Right lobe of liver (tissue), 6 donors: ENCODE measurements around the gene GTPBP1. TPM values are rescaled to one million over a fixed set of nuclear protein-coding genes. Genes with fewer than 3 reads are reported as not detected.

Source experiments
- ATAC-seq, 4 donors: fragments of 200-7000 bp; cut with Tn5 transposase; one replicate each; pipeline ENCODE4 v1.9.1; 2020; ENCODE audit warnings: mild to moderate bottlenecking in 4 of 4, moderate library complexity in 4 of 4
- DNase-seq, 3 donors: peaks; one replicate each; pipeline ENCODE4 v3.0.0-alpha.2; 2020
- H3K27ac ChIP-seq, 3 donors: fragments of 200-600 bp; one replicate each; pipeline ENCODE4 v1.8.0; 2022
- H3K27me3 ChIP-seq, 2 donors: fragments of 200-600 bp; one replicate each; pipeline ENCODE4 v1.8.0; 2022
- H3K36me3 ChIP-seq, 4 donors: fragments of 200-600 bp; sonication (generic) in 1 of 4; one replicate each; pipeline versions ENCODE4 v1.5.1 to v1.8.0; 2017 to 2022; ENCODE audit warnings: control low read depth in 1 of 4
- H3K4me1 ChIP-seq, 4 donors: fragments of 200-600 bp; sonication (generic) in 1 of 4; one replicate each; pipeline versions ENCODE4 v1.5.1 to v1.8.0; 2017 to 2022; ENCODE audit warnings: control low read depth in 1 of 4
- H3K4me3 ChIP-seq, 3 donors: fragments of 200-600 bp; one replicate each; pipeline ENCODE4 v1.8.0; 2022
- H3K9me3 ChIP-seq, 4 donors: fragments of 200-600 bp; sonication (generic) in 1 of 4; one replicate each; pipeline versions ENCODE4 v1.5.1 to v1.8.0; 2017 to 2022; ENCODE audit warnings: control low read depth in 1 of 4
- CTCF ChIP-seq, 4 donors: fragments of 200-600 bp in 3 of 4; fragments of 450-650 bp in 1 of 4; IDR thresholded peaks; one replicate each; pipeline versions ENCODE4 v1.5.1 to v1.8.0; 2016 to 2022; ENCODE audit warnings: antibody characterized with exemption in 4 of 4, mild to moderate bottlenecking in 2 of 4
- POLR2A ChIP-seq: fragments of 450-650 bp; IDR thresholded peaks from one replicate; pipeline ENCODE4 v1.6.1; 2017; ENCODE audit warnings: antibody characterized with exemption, mild to moderate bottlenecking
- WGBS: methylation state at CpG from one replicate; pipeline ENCODE4 v1.1.6; 2018; ENCODE audit warnings: low coverage, low lambda C conversion rate; ENCODE audit not compliant: insufficient coverage; ENCODE audit errors: missing lambda C conversion rate; 5-methylcytosine and 5-hydroxymethylcytosine counted together
- intact Hi-C, 2 donors: fragments of 100-400 bp; cut with DNase I; formaldehyde crosslinking; loops; one replicate each; pipeline versions ENCODE4 v1.11.2 to v1.14.1; 2022
- total RNA-seq, 6 experiments: library from RNA; depleted of rRNA in 2 of 6; stranded (reverse); fragments of >200 nt in 2 of 6; fragmentation: NEBNext Ultra II Directional in 3 of 6; extraction: Animal tissue kit (Norgen Biotek cat#: 25700) in 3 of 6; gene quantifications; one replicate each; pipeline versions ENCODE4 v1.1.0 to v1.2.4, GENCODE V29; 2016 to 2023
- donor health status: DM: no; HTN: yes; CAD: no.
- donor health status: DM: no; HTN: no; CAD: no.
- donor health status: DM: no; HTN: no; CAD: no.
- donor health status: DM: no; HTN: yes; CAD: no.
- donor health status: DM: no; HTN: yes; CAD: no.

The GTPBP1 gene
- total RNA-seq, 6 experiments from 2014 or later: 13.4 to 21.6 (median 16.7) TPM

GRCh38 chr22:38727123-38727522 lies 21.4 kb downstream of the GTPBP1 start:
- Histone ChIP-seq H3K27me3 (no peaks in the 10 kb centered on the region), H3K4me1 (peaks cover 0 to 10% (median 5%) of the 10 kb centered on the region in 4 donors), H3K27ac (no peak overlapping the region), H3K36me3 (peaks cover 14 to 83% (median 34%) of the 10 kb centered on the region in 4 donors), H3K9me3 (no peaks in the 10 kb centered on the region), H3K4me3 (no peak overlapping the region)
- 93% methylated on average over 6 of the region's 12 CpGs for WGBS
- TF ChIP-seq CTCF (IDR thresholded peaks at IDR 0.05): no peak
- TF ChIP-seq POLR2A: no peak
- peak in 1 of 3 donors; percentile 31 for DNase-seq
- intact Hi-C loops: no loop called here
- no peak for ATAC-seq

GRCh38 chr22:38727530-38728451 lies 22.0 kb downstream of the GTPBP1 start:
- DNase-seq (peak in 1 of 3 donors; percentile 37), ATAC-seq (no peak)
- Histone ChIP-seq H3K4me1 (peaks cover 0 to 17% (median 7%) of the 10 kb centered on the region in 4 donors), H3K4me3 (no peak overlapping the region), H3K36me3 (peaks cover 14 to 77% (median 31%) of the 10 kb centered on the region in 4 donors), H3K9me3 (no peaks in the 10 kb centered on the region), H3K27ac (no peak overlapping the region), H3K27me3 (no peaks in the 10 kb centered on the region)
- TF ChIP-seq POLR2A (no peak), CTCF (IDR thresholded peaks at IDR 0.05) (no peak)
- intact Hi-C loops: no loop called here
- 85% methylated on average over 5 of the region's 15 CpGs for whole genome bisulfite sequencing

- 88% methylated on average over 8 of the region's 18 CpGs for WGBS
- no peak overlapping the region for H3K27ac ChIP-seq
- TF ChIP-seq POLR2A (no peak), CTCF (IDR thresholded peaks at IDR 0.05) (no peak)
- peaks cover 0 to 30% (median 13%) of the 10 kb centered on the region in 4 donors for H3K4me1 ChIP-seq
- H3K4me3 ChIP-seq: no peak overlapping the region
- ATAC-seq: no peak
- intact Hi-C loops: no loop called here
- peaks cover 9 to 65% (median 25%) of the 10 kb centered on the region in 4 donors for H3K36me3 ChIP-seq
- peak in 1 of 3 donors; percentile 30 for DNase-seq
- H3K9me3 ChIP-seq: no peaks in the 10 kb centered on the region
- no peaks in the 10 kb centered on the region for H3K27me3 ChIP-seq
These were observed 23.4 kb downstream of the GTPBP1 start for GRCh38 chr22:38728871-38729796.

GRCh38 chr22:38729946-38730345 lies 24.2 kb downstream of the GTPBP1 start:
- no peak overlapping the region for H3K27ac ChIP-seq
- peaks cover 9 to 56% (median 23%) of the 10 kb centered on the region in 4 donors for H3K36me3 ChIP-seq
- no peaks in the 10 kb centered on the region for H3K9me3 ChIP-seq
- intact Hi-C loops: no loop called here
- TF ChIP-seq POLR2A: no peak
- H3K4me1 ChIP-seq: peaks cover 0 to 38% (median 17%) of the 10 kb centered on the region in 4 donors
- DNase-seq (peak in 1 of 3 donors; percentile 46), ATAC-seq (no peak)
- H3K27me3 ChIP-seq: no peaks in the 10 kb centered on the region
- no peak overlapping the region for H3K4me3 ChIP-seq
- 100% methylated on average over 1 of the region's 6 CpGs for WGBS
